ENCODE measurements around the gene NABP2. TPM values are rescaled to one million over a fixed set of nuclear protein-coding genes. Genes with fewer than 3 reads are reported as not detected.

The NABP2 gene
- total and polyA plus RNA-seq, 2 of the 4 experiments (the other 2 are of a cell fraction) = 29.2 to 37.4 TPM

DNA sequence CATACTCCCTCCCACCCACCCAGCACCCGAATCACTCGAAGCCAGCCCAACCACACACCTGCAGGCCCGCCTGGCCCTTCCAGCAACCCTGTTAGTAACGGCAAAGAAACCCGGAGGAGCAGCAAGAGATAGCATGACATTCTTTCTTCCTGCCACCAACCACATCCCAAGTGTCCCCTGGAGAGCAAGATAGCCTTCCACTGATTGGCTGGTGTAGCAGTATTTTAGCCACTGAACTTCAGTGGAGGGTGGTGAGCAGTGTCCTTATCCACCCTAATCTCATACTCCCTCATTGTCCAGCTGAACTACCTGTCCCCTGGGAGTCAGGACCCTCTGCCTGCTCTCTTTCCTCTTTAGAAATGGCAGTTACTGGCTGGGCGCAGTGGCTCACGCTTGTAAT is 4.9 kb downstream of the NABP2 start:
- H2AK5ac ChIP-seq (ENCODE audit: low read depth, low read length) = no peak overlapping the region
- H4K8ac ChIP-seq (ENCODE audit: low read depth in 2 of 2, low read length in 2 of 2) = no peak overlapping the region
- ChIA-PET CTCF (no interaction called here), POLR2A (ENCODE audit: unreplicated experiment) (no interaction called here)
- no peak overlapping the region for H4K91ac ChIP-seq (ENCODE audit: insufficient read depth, low read depth, low read length)
- TSS peak; percentile 95 for BruUV-seq (replicated peaks)
- no peaks in the 10 kb centered on the region for H4K20me1 ChIP-seq (ENCODE audit: insufficient read depth, low read length)
- in situ Hi-C loops (cut with MboI; ENCODE audit: low sequenced_read_pairs) (no loop called here), intact Hi-C loops (cut with micrococcal nuclease) (no loop called here), dilution Hi-C loops (cut with HindIII; ENCODE audit: low sequenced_read_pairs, unreplicated experiment) (no loop called here)
- no peak for DNase-seq
- no peak overlapping the region for H2BK15ac ChIP-seq (ENCODE audit: low read depth, low read length)
- H2BK120ac ChIP-seq (ENCODE audit: low read depth, low read length) = no peak overlapping the region
- no peak overlapping the region for H2AK9ac ChIP-seq (replicated peaks; ENCODE audit: low read depth, low read length, poor library complexity)
- H3K56ac ChIP-seq (ENCODE audit: extremely low read depth, insufficient read depth, low read length) = no peak overlapping the region
- H3K27ac ChIP-seq (ENCODE audit: insufficient read depth, low read length) = no peak overlapping the region
- H3K79me1 ChIP-seq (ENCODE audit: low read depth in 1 of 2, low read length in 2 of 2) = peaks cover 14 to 15% of the 10 kb centered on the region in 2 experiments
- H3K9me1 ChIP-seq (ENCODE audit: insufficient read depth, low read length) = peaks cover 8% of the 10 kb centered on the region
- H3K14ac ChIP-seq (replicated peaks; ENCODE audit: low read depth, low read length) = no peak overlapping the region
- no peak overlapping the region for H3K9ac ChIP-seq (ENCODE audit: low read depth, low read length)
- no peaks in the 10 kb centered on the region; the same call in 1 of the 2 replicates for H3K4me1 ChIP-seq (ENCODE audit: control insufficient read depth, insufficient read depth, low read length)
- H3K4me3 ChIP-seq (ENCODE audit: insufficient read depth, low read depth, low read length) = no peak overlapping the region
- no peaks in the 10 kb centered on the region for H3K27me3 ChIP-seq (ENCODE audit: control insufficient read depth, insufficient read depth, low read length)
- no peak overlapping the region for H2BK20ac ChIP-seq (ENCODE audit: low read depth, low read length)
- H2BK5ac ChIP-seq (ENCODE audit: low read depth, low read length, poor library complexity, severe bottlenecking) = no peak overlapping the region
- ATAC-seq (ENCODE audit: low read depth) = no peak
- H2AFZ ChIP-seq (replicated peaks; ENCODE audit: low read length, poor library complexity) = no peak overlapping the region
- no peak overlapping the region for H3K4me2 ChIP-seq (ENCODE audit: low read depth, low read length)
- no CpG with 5 or more reads among the region's 7 CpGs for WGBS, 2 experiments (ENCODE audit: extremely low coverage in 2 of 2, insufficient read length in 1 of 2)
- no peak overlapping the region for H4K5ac ChIP-seq (ENCODE audit: low read depth, low read length)
- no peaks in the 10 kb centered on the region for H3K9me3 ChIP-seq (ENCODE audit: control insufficient read depth, insufficient read depth, low read length)
- no peak overlapping the region for H3K4ac ChIP-seq (ENCODE audit: low read depth, low read length)
- no peak overlapping the region for H3K18ac ChIP-seq (ENCODE audit: low read depth, low read length)
- peaks cover 6% of the 10 kb centered on the region; the same call in 1 of the 2 replicates for H3K36me3 ChIP-seq (ENCODE audit: control insufficient read depth, insufficient read depth, low read length)
- TF ChIP-seq RAD21 (IDR thresholded peaks at IDR 0.05; ENCODE audit: low read length) = no peak
- TF ChIP-seq SMC3 (IDR thresholded peaks at IDR 0.05; ENCODE audit: low read depth, low read length) = no peak
- TF ChIP-seq POLR2A (IDR thresholded peaks at IDR 0.05; ENCODE audit: low read depth, low read length) = no peak
- no peak for TF ChIP-seq MAFK (IDR thresholded peaks at IDR 0.05; ENCODE audit: low read depth, low read length)
- no peak for TF ChIP-seq CHD1 (IDR thresholded peaks at IDR 0.05; ENCODE audit: low read depth, low read length)
- TF ChIP-seq MAZ (IDR thresholded peaks at IDR 0.05; ENCODE audit: borderline replicate concordance, low read depth, low read length) = no peak
- TF ChIP-seq, protein P1, sequence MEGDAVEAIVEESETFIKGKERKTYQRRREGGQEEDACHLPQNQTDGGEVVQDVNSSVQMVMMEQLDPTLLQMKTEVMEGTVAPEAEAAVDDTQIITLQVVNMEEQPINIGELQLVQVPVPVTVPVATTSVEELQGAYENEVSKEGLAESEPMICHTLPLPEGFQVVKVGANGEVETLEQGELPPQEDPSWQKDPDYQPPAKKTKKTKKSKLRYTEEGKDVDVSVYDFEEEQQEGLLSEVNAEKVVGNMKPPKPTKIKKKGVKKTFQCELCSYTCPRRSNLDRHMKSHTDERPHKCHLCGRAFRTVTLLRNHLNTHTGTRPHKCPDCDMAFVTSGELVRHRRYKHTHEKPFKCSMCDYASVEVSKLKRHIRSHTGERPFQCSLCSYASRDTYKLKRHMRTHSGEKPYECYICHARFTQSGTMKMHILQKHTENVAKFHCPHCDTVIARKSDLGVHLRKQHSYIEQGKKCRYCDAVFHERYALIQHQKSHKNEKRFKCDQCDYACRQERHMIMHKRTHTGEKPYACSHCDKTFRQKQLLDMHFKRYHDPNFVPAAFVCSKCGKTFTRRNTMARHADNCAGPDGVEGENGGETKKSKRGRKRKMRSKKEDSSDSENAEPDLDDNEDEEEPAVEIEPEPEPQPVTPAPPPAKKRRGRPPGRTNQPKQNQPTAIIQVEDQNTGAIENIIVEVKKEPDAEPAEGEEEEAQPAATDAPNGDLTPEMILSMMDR (conservative IDR thresholded peaks at IDR 0.05; ENCODE audit: low read depth, low read length) = no peak
- no peak for TF ChIP-seq BHLHE40 (IDR thresholded peaks at IDR 0.05; ENCODE audit: low read depth, low read length)
- TF ChIP-seq MXI1 (IDR thresholded peaks at IDR 0.05; ENCODE audit: borderline replicate concordance, low read depth, low read length) = no peak
- no peak for TF ChIP-seq ELK1 (IDR thresholded peaks at IDR 0.05; ENCODE audit: borderline replicate concordance, low read depth, low read length)
- TF ChIP-seq RFX5 (IDR thresholded peaks at IDR 0.05; ENCODE audit: low read depth, low read length) = no peak
- TF ChIP-seq, protein P2, sequence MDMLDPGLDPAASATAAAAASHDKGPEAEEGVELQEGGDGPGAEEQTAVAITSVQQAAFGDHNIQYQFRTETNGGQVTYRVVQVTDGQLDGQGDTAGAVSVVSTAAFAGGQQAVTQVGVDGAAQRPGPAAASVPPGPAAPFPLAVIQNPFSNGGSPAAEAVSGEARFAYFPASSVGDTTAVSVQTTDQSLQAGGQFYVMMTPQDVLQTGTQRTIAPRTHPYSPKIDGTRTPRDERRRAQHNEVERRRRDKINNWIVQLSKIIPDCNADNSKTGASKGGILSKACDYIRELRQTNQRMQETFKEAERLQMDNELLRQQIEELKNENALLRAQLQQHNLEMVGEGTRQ (IDR thresholded peaks at IDR 0.05; ENCODE audit: low read depth, low read length) = no peak
- no peak for TF ChIP-seq RCOR1 (IDR thresholded peaks at IDR 0.05; ENCODE audit: insufficient replicate concordance, low read length)
- no peak for TF ChIP-seq FOS (IDR thresholded peaks at IDR 0.05; ENCODE audit: low read depth, low read length)
- TF ChIP-seq NFE2L2 (IDR thresholded peaks at IDR 0.05; ENCODE audit: low read depth, low read length) = no peak
- no peak for TF ChIP-seq CEBPB (IDR thresholded peaks at IDR 0.05; ENCODE audit: low read depth, low read length)
- H3K23ac ChIP-seq (ENCODE audit: low read depth, low read length) = no peak overlapping the region
